SH-SY5Y (cell line): ENCODE data around the gene GGPS1.

ENCODE experiments used
- GATA2 ChIP-seq: IDR thresholded peaks from 2 replicates; pipeline ENCODE4 v1.6.1; 2011; ENCODE audit warnings: mild to moderate bottlenecking, low read depth, low read length
- GATA3 ChIP-seq: IDR thresholded peaks from 2 replicates; pipeline ENCODE4 v1.6.1; 2011; ENCODE audit warnings: low read depth, mild to moderate bottlenecking, low read length, moderate library complexity

DNA sequence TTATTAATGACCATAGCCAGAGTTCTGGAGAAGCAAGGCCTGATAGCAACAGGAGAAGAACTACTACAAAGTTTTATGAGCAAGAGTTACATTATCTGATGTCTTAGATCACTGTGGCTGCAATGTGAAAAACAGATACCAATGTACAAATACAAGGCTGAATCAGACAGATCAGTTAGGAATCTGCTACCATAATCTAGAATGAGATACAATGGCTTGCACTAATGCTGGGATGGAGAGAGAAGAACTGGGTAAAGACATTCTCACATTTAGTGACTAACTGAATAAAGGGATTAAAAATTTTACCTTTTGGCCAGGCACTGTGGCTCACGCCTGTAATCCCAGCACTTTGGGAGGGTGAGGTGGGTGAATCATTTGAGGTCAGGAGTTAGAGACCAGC is 41.7 kb upstream of the GGPS1 start:
- TF ChIP-seq GATA3 (no peak), GATA2 (no peak)
